Gastrocnemius medialis (tissue), 4 donors: ENCODE measurements around the gene ST6GALNAC3.

Experiments
- CTCF ChIP-seq, 5 experiments: fragments of 450-650 bp in 3 of 5; fragments of 200-600 bp in 2 of 5; sonication (generic) in 2 of 5; IDR thresholded peaks in 4 of 5; conservative IDR thresholded peaks in 1 of 5; 1 replicate in 4 of 5; 2 replicates in 1 of 5; pipeline ENCODE4 v1.5.1; 2016 to 2019; ENCODE audit warnings: antibody characterized with exemption in 5 of 5, mild to moderate bottlenecking in 3 of 5, moderate library complexity in 3 of 5
- POLR2A ChIP-seq, 2 donors: fragments of 450-650 bp; IDR thresholded peaks; one replicate each; pipeline ENCODE4 v1.6.1; 2017; ENCODE audit warnings: antibody characterized with exemption in 2 of 2, mild to moderate bottlenecking in 2 of 2, moderate library complexity in 2 of 2

DNA sequence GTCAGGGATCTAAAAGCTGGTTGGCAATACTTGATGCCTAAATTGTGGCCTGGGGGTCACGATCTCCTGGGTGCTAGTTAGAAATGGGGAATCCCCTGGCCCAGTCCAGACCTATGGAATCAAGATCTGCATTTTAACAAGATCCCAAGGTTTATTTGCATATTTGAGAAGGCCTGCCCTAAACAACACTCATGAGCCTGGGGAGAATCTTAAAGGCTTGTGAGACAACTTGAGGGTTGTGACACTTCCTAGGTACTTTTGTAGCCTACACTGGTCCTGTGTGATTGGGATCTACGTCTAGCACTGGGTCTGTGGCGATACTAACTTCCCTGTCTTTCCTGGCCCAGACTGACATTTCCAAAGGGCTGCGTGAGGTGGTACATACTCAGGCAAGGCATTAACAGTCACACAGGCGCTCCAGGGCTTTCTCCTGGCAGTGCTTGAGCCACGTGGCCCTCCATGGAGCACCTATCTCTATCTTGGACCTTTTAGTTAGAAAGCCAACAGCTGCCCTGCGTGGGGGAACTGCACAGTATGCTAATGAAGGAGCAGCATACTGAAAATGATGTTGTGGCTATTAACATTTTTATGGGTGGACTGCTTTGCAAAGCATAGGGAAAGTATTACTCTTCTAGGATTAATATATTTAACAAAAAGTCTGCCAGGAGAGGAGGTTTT, 263.1 kb downstream of the ST6GALNAC3 start:
- TF ChIP-seq CTCF (IDR thresholded peaks at IDR 0.05 in 4 of 5, conservative IDR thresholded peaks at IDR 0.05 in 1 of 5) (no peak), POLR2A (IDR thresholded peaks at IDR 0.05) (no peak)
